Parathyroid adenoma (tissue), 2 donors: ENCODE measurements around the gene ANKRD17.

Experiments
- H2AFZ ChIP-seq: fragments of 300-600 bp; sonication (generic); one replicate; pipeline ENCODE4 v1.7.0; 2017; ENCODE audit warnings: antibody characterized with exemption, mild to moderate bottlenecking
- H3K27ac ChIP-seq: fragments of 300-600 bp; sonication (generic); one replicate; pipeline ENCODE4 v1.7.0; 2017
- H3K27me3 ChIP-seq: fragments of 300-600 bp; sonication (generic); one replicate; pipeline ENCODE4 v1.7.0; 2017; ENCODE audit warnings: low read length; ENCODE audit not compliant: control insufficient read depth, insufficient read depth
- H3K36me3 ChIP-seq: fragments of 300-600 bp; sonication (generic); one replicate; pipeline ENCODE4 v1.7.0; 2017; ENCODE audit warnings: low read length; ENCODE audit not compliant: control insufficient read depth, insufficient read depth
- H3K4me1 ChIP-seq: fragments of 300-600 bp; sonication (generic); one replicate; pipeline ENCODE4 v1.7.0; 2017; ENCODE audit warnings: control low read depth
- H3K4me2 ChIP-seq: fragments of 300-600 bp; sonication (generic); one replicate; pipeline ENCODE4 v1.7.0; 2017; ENCODE audit warnings: low read length
- H3K4me3 ChIP-seq: fragments of 300-600 bp; sonication (generic); one replicate; pipeline ENCODE4 v1.7.0; 2017; ENCODE audit warnings: low read depth, low read length
- H3K79me2 ChIP-seq: fragments of 300-600 bp; sonication (generic); one replicate; pipeline ENCODE4 v1.7.0; 2017; ENCODE audit warnings: control low read depth
- H3K9ac ChIP-seq: fragments of 300-600 bp; sonication (generic); one replicate; pipeline ENCODE4 v1.7.0; 2017; ENCODE audit warnings: mild to moderate bottlenecking
- H3K9me3 ChIP-seq: fragments of 300-600 bp; sonication (generic); one replicate; pipeline ENCODE4 v1.7.0; 2017; ENCODE audit warnings: low read length; ENCODE audit not compliant: control insufficient read depth
- TF ChIP-seq, protein P1 (sequence below): fragments of 300-600 bp; sonication (generic); IDR thresholded peaks from one replicate; pipeline ENCODE4 v1.7.0; 2017; ENCODE audit warnings: antibody characterized with exemption, mild to moderate bottlenecking
- donor health status: primary hyperparathyroidism.

Gene ANKRD17

GRCh38 chr4:73252001-73252400 is 6.6 kb downstream of the ANKRD17 start:
- H3K4me1 ChIP-seq: peaks cover 3% of the 10 kb centered on the region
- TF ChIP-seq, protein P1, sequence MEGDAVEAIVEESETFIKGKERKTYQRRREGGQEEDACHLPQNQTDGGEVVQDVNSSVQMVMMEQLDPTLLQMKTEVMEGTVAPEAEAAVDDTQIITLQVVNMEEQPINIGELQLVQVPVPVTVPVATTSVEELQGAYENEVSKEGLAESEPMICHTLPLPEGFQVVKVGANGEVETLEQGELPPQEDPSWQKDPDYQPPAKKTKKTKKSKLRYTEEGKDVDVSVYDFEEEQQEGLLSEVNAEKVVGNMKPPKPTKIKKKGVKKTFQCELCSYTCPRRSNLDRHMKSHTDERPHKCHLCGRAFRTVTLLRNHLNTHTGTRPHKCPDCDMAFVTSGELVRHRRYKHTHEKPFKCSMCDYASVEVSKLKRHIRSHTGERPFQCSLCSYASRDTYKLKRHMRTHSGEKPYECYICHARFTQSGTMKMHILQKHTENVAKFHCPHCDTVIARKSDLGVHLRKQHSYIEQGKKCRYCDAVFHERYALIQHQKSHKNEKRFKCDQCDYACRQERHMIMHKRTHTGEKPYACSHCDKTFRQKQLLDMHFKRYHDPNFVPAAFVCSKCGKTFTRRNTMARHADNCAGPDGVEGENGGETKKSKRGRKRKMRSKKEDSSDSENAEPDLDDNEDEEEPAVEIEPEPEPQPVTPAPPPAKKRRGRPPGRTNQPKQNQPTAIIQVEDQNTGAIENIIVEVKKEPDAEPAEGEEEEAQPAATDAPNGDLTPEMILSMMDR: no peak
- no peak overlapping the region for H3K4me2 ChIP-seq
- peaks cover 13% of the 10 kb centered on the region for H3K79me2 ChIP-seq
- no peaks in the 10 kb centered on the region for H3K27me3 ChIP-seq
- H3K9ac ChIP-seq: no peak overlapping the region
- H2AFZ ChIP-seq: no peak overlapping the region
- no peak overlapping the region for H3K27ac ChIP-seq
- H3K9me3 ChIP-seq: no peaks in the 10 kb centered on the region
- no peak overlapping the region for H3K4me3 ChIP-seq
- H3K36me3 ChIP-seq: no peaks in the 10 kb centered on the region

DNA sequence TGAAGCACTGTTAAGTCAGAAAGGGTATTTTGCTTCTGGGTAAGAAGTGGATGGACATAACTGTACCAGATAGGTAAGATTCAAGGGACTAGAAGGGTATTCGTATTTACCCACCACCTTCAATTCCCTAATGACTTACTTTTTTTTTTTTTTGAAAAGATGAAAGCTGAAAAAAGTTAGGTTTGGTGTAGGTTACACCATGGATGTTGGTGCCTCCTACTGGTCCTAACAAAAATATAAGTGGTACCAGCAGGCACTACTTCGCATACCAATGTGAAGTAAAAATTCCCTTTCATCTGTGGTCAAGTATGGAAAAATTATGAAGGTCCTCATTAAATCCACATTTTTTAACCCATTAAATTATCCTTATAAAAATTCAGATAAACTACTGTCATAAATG is 7.2 kb downstream of the ANKRD17 start:
- Histone ChIP-seq H3K79me2 (peaks cover 13% of the 10 kb centered on the region), H3K27ac (no peak overlapping the region), H3K4me3 (no peak overlapping the region), H3K9me3 (no peaks in the 10 kb centered on the region), H2AFZ (no peak overlapping the region), H3K9ac (no peak overlapping the region), H3K4me2 (no peak overlapping the region), H3K36me3 (no peaks in the 10 kb centered on the region), H3K27me3 (no peaks in the 10 kb centered on the region), H3K4me1 (no peaks in the 10 kb centered on the region)
- TF ChIP-seq, protein P1: no peak

DNA sequence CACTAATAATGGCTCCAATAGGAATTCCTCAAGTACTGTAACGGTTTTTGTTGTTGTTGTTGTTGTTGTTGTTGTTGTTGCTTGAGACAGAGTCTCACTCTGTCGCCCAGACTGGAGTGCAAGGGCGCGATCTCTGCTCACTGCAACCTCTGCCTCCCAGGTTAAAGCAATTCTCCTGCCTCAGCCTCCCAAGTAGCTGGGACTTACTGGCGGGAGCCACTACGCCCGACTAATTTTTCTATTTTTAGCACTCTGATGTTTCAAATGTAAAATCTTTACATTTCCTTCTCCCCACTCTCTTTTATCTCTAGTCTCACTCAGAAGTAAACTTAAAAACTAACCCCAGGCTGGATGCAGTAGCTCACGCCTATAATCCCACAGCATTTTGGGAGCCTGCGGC is 8.0 kb downstream of the ANKRD17 start:
- Histone ChIP-seq H3K9ac (no peak overlapping the region), H3K9me3 (no peaks in the 10 kb centered on the region), H2AFZ (no peak overlapping the region), H3K79me2 (peaks cover 17% of the 10 kb centered on the region), H3K4me3 (no peak overlapping the region), H3K36me3 (no peaks in the 10 kb centered on the region), H3K4me2 (no peak overlapping the region), H3K27me3 (no peaks in the 10 kb centered on the region), H3K4me1 (no peaks in the 10 kb centered on the region), H3K27ac (no peak overlapping the region)
- TF ChIP-seq, protein P1: no peak

DNA sequence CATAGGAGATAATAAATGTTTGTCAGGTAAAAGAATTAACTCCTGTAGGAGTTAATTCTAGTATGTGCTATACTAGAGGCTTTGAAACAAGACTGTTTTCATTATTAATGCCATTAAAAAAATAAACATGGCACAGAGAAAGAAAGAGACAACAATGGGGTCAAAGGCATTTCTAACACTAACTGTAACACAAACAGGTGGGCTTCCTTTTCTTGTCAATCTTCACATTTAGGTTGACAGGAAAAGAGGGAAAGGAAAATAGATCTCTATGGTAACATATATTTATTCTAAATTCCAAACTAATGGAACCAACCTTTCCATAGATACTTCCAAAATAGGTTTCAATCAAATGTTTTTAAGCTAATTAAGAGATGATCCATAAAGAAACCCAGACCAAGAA is 9.8 kb downstream of the ANKRD17 start:
- Histone ChIP-seq H3K9ac (no peak overlapping the region), H3K27me3 (no peaks in the 10 kb centered on the region), H3K4me1 (no peaks in the 10 kb centered on the region), H3K36me3 (no peaks in the 10 kb centered on the region), H3K79me2 (peaks cover 26% of the 10 kb centered on the region), H3K27ac (no peak overlapping the region), H3K4me2 (no peak overlapping the region), H3K9me3 (no peaks in the 10 kb centered on the region), H2AFZ (no peak overlapping the region), H3K4me3 (no peak overlapping the region)
- TF ChIP-seq, protein P1: no peak

DNA sequence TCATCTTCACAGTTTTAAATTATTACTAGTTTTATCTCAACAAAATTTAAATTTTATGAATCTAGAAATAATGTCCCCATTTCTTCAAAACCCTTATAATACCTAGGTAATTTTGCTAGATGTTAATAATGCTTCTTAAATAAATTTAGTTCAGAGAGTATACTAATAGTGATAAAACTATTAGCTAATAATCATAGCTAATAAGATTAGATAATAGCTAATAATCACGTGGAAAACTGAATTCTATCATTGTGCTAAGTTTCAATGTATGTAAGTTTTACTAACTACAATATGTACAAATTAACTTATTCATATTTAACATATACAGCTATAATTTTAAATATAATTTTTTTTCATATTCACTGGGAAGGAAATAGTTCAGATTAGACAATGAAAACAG is 10.2 kb downstream of the ANKRD17 start:
- Histone ChIP-seq H3K36me3 (no peaks in the 10 kb centered on the region), H3K9ac (no peak overlapping the region), H3K4me2 (no peak overlapping the region), H3K27me3 (no peaks in the 10 kb centered on the region), H3K27ac (no peak overlapping the region), H3K4me1 (no peaks in the 10 kb centered on the region), H3K79me2 (peaks cover 31% of the 10 kb centered on the region), H3K9me3 (no peaks in the 10 kb centered on the region), H3K4me3 (no peak overlapping the region), H2AFZ (no peak overlapping the region)
- TF ChIP-seq, protein P1: no peak
